ENCODE measurements around the gene FFAR2.
"Not testable (repeated sequence)": the region's sequence is repeated elsewhere in the genome, so short reads cannot be mapped to it uniquely, and the experiment has no call there.

FFAR2 gene

DNA sequence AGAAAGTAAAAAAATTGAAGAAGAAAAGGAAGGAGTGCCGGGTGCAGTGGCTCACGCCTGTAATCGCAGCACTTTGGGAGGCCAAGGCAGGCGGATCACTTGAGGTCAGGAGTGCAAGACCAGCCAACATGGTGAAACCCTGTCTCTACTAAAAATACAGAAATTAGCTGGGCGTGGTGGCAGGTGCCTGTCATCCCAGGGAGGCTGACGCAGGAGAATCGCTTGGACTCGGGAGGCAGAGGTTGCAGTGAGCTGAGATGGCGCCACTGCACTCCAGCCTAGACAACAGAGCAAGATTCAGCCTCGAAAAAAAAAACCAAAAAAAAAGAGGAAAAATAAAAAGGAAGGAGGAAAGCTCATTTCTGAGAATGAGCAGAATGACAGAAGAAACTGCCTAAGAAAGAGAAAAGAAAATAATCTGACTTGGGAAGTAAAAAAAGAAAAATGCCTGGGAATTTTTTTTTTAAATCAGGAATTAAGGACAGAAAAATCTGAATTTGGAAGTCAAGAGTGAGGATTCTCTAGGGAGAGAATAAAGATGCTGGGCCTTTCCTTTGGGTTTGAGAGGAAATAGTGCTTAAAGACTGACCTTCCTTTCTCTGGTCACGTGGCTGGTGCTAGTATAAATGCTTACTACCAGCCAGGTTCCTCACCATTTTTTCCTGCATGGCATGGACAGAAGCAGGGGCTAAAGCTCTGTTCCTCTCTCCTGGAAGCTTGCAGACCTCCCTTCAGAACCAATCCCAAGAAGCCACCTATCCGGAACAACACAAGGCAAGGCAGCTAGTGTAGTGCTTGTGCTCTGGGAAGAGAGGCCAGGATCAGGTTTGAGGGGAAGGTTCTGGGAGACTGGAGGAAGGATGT is at the start of gene FFAR2:
Gene FFAR2, plus strand, starts transcription at position 652 of the 864 bp plus-strand sequence. CDS start 1,458 bp downstream, outside the sequence.
- DNase-seq (ENCODE audit: low read depth) = no peak
- H3K4me3 ChIP-seq (ENCODE audit: low read depth, low read length) = no peak within 1 kb of the TSS
- TF ChIP-seq POLR2A (IDR thresholded peaks at IDR 0.05; ENCODE audit: extremely low read depth, insufficient read length) = no peak
- TF ChIP-seq, protein P1, sequence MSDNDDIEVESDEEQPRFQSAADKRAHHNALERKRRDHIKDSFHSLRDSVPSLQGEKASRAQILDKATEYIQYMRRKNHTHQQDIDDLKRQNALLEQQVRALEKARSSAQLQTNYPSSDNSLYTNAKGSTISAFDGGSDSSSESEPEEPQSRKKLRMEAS (IDR thresholded peaks at IDR 0.05; ENCODE audit: low read depth, low read length) = no peak
- no peak for TF ChIP-seq MYC (IDR thresholded peaks at IDR 0.05; ENCODE audit: low read depth, low read length)
- TF ChIP-seq, protein P2, sequence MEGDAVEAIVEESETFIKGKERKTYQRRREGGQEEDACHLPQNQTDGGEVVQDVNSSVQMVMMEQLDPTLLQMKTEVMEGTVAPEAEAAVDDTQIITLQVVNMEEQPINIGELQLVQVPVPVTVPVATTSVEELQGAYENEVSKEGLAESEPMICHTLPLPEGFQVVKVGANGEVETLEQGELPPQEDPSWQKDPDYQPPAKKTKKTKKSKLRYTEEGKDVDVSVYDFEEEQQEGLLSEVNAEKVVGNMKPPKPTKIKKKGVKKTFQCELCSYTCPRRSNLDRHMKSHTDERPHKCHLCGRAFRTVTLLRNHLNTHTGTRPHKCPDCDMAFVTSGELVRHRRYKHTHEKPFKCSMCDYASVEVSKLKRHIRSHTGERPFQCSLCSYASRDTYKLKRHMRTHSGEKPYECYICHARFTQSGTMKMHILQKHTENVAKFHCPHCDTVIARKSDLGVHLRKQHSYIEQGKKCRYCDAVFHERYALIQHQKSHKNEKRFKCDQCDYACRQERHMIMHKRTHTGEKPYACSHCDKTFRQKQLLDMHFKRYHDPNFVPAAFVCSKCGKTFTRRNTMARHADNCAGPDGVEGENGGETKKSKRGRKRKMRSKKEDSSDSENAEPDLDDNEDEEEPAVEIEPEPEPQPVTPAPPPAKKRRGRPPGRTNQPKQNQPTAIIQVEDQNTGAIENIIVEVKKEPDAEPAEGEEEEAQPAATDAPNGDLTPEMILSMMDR (IDR thresholded peaks at IDR 0.05; ENCODE audit: low read depth, low read length) = no peak

GRCh38 chr19:35398570-35398969 is 49.5 kb upstream of the FFAR2 start:
- H3K4me3 ChIP-seq (ENCODE audit: low read depth, low read length) = no peak overlapping the region
- DNase-seq (ENCODE audit: low read depth) = no peak
- TF ChIP-seq MYC (IDR thresholded peaks at IDR 0.05; ENCODE audit: low read depth, low read length) (no peak), POLR2A (IDR thresholded peaks at IDR 0.05; ENCODE audit: extremely low read depth, insufficient read length) (no peak)
- TF ChIP-seq, protein P1 (IDR thresholded peaks at IDR 0.05; ENCODE audit: low read depth, low read length) = no peak
- TF ChIP-seq, protein P2 (IDR thresholded peaks at IDR 0.05; ENCODE audit: low read depth, low read length) = no peak

- DNase-seq (ENCODE audit: low read depth) = no peak
- no peak overlapping the region for H3K4me3 ChIP-seq (ENCODE audit: low read depth, low read length)
- TF ChIP-seq MYC (IDR thresholded peaks at IDR 0.05; ENCODE audit: low read depth, low read length) = no peak
- TF ChIP-seq POLR2A (IDR thresholded peaks at IDR 0.05; ENCODE audit: extremely low read depth, insufficient read length) = no peak
These were observed 48.8 kb upstream of the FFAR2 start for GRCh38 chr19:35399231-35399630.

- DNase-seq (ENCODE audit: low read depth) = no peak
- TF ChIP-seq MYC (IDR thresholded peaks at IDR 0.05; ENCODE audit: low read depth, low read length) (no peak), POLR2A (IDR thresholded peaks at IDR 0.05; ENCODE audit: extremely low read depth, insufficient read length) (no peak)
- TF ChIP-seq, protein P2 (IDR thresholded peaks at IDR 0.05; ENCODE audit: low read depth, low read length) = no peak
- TF ChIP-seq, protein P1 (IDR thresholded peaks at IDR 0.05; ENCODE audit: low read depth, low read length) = no peak
- H3K4me3 ChIP-seq (ENCODE audit: low read depth, low read length) = no peak overlapping the region
These were observed 47.9 kb upstream of the FFAR2 start for GRCh38 chr19:35399948-35400772.

- TF ChIP-seq, protein P1 (IDR thresholded peaks at IDR 0.05; ENCODE audit: low read depth, low read length) = no peak
- no peak for TF ChIP-seq MYC (IDR thresholded peaks at IDR 0.05; ENCODE audit: low read depth, low read length)
- no peak for TF ChIP-seq POLR2A (IDR thresholded peaks at IDR 0.05; ENCODE audit: extremely low read depth, insufficient read length)
- TF ChIP-seq, protein P2 (IDR thresholded peaks at IDR 0.05; ENCODE audit: low read depth, low read length) = no peak
- DNase-seq (ENCODE audit: low read depth) = no peak
- no peak overlapping the region for H3K4me3 ChIP-seq (ENCODE audit: low read depth, low read length)
These were observed 47.3 kb upstream of the FFAR2 start for GRCh38 chr19:35400773-35401100.

- DNase-seq (ENCODE audit: low read depth) = peak; percentile 18
- not testable (repeated sequence) for H3K4me3 ChIP-seq (ENCODE audit: low read depth, low read length)
These were observed 46.6 kb upstream of the FFAR2 start for GRCh38 chr19:35401416-35401815.

Data from NB4 (cell line).